Measurements from ENCODE around the gene CPLANE1.
"Not testable (repeated sequence)": the region's sequence is repeated elsewhere in the genome, so short reads cannot be mapped to it uniquely, and the experiment has no call there.

DNA sequence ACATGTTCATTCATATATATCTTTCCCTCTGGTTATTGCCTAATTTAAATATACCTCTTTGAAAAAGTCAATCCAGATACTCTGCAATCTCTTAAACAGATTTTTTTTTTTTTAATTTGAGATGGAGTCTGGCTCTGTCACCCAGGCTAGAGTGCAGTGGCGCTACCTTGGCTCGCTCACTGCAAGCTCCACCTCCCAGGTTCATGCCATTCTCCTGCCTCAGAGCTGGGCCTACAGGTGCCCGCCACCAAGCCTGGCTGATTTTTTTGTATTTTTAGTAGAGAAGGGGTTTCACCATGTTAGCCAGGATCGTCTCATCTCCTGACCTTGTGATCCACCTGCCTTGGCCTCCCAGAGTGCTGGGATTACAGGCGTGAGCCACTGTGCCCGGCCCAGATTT, 28.8 kb downstream of the CPLANE1 start:
- not testable (repeated sequence) for TF ChIP-seq POLR2A (IDR thresholded peaks at IDR 0.05); POLR2AphosphoS5 (IDR thresholded peaks at IDR 0.05); EP300 (IDR thresholded peaks at IDR 0.05; ENCODE audit: low read depth)
- TF ChIP-seq, protein P1, sequence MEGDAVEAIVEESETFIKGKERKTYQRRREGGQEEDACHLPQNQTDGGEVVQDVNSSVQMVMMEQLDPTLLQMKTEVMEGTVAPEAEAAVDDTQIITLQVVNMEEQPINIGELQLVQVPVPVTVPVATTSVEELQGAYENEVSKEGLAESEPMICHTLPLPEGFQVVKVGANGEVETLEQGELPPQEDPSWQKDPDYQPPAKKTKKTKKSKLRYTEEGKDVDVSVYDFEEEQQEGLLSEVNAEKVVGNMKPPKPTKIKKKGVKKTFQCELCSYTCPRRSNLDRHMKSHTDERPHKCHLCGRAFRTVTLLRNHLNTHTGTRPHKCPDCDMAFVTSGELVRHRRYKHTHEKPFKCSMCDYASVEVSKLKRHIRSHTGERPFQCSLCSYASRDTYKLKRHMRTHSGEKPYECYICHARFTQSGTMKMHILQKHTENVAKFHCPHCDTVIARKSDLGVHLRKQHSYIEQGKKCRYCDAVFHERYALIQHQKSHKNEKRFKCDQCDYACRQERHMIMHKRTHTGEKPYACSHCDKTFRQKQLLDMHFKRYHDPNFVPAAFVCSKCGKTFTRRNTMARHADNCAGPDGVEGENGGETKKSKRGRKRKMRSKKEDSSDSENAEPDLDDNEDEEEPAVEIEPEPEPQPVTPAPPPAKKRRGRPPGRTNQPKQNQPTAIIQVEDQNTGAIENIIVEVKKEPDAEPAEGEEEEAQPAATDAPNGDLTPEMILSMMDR (IDR thresholded peaks at IDR 0.05), result not testable (repeated sequence)

Measured in transverse colon (tissue), 4 donors.